Colon (tissue), 2 donors: ENCODE data around the gene HMGXB4.

Experiments
- FAIRE-seq: peaks from 2 replicates; lab custom pipeline; 2012; peaks lifted over from hg19 to GRCh38; lab: Jason Lieb, UNC
- donor health status: control.
- donor health status: control.

The HMGXB4 gene

GRCh38 chr22:35327690-35328471, 70.6 kb downstream of the HMGXB4 start:
- FAIRE-seq: no peak

GRCh38 chr22:35328472-35328885, 71.2 kb downstream of the HMGXB4 start:
- FAIRE-seq: no peak

- no peak for FAIRE-seq
These were observed 72.0 kb downstream of the HMGXB4 start for GRCh38 chr22:35329114-35329847.

GRCh38 chr22:35330258-35330861, 73.1 kb downstream of the HMGXB4 start:
- FAIRE-seq: no peak

DNA sequence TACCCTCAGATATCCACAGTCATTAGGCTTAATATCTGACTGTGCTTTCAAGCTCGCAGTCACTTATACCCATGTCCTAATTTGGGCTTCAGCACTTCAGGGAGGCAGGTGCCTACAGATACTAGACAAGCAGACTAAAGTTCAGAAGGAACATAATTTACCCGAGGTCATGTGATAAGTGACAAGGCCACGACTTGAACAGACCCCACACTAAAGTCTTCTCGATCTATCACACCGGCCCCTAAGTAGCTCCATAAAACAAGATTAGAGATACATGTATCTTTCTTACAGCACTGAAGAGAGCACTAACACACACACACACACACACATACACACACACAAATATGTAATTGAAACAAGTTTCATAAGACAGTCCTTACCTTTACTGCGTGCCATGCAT, 75.0 kb downstream of the HMGXB4 start:
- no peak for FAIRE-seq

DNA sequence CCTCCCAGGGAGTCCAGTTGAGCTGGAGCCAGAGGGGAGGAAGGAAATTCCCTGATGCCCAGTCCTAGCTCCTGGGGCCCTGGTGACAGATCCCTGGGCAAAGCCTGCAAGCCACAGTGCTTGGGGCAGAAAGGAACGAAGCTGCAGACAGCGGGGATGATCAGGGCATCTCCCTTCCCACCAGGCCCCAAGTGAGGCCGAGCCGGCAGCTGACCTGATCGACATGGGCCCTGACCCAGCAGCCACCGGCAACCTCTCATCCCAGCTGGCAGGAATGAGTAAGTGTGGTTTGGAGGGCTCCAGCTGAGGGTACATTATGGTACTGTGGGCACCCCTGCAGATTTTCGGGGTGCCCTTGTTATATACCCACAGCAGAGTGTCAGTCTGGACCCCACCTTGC, 75.9 kb downstream of the HMGXB4 start:
- FAIRE-seq: no peak

DNA sequence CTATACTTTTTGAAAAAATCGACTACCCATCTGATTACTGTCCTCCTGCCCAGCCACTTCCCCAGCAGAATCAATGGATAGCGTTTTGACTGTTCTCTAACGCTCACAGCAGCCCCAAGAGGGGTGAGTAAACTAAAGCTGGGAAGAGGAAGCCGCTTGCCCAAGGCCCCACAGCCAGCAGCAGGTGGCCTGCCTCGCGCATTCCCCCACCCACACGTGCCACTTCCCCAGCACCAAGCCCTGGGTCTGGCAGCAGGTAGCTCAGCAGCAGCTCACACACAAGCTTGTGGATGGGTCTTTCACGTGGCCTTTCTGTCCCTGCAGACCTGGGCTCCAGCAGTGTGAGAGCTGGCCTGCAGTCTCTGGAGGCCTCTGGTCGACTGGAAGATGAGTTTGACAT, 76.7 kb downstream of the HMGXB4 start:
- FAIRE-seq: no peak

DNA sequence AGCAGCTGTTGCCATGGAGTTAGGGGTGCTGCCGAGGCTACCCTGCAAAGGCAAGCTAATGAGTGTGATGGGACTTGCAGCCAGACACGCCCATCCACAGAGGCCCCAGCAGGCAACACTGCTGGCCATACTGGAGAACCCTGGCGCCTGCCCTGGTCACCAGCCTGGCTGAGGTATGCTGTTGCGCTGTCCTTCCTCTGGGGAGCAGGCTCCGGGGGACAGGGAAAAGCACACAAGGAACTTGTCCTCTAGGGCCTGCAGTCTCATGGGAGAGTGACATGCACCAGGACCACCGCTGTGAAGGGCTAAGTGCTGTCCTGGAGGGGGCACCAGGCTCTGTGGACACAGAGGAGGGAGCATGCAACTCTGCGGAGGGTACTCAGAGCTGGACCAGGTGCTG, 78.2 kb downstream of the HMGXB4 start:
- FAIRE-seq: no peak

GRCh38 chr22:35335936-35336781, 78.9 kb downstream of the HMGXB4 start:
- FAIRE-seq: no peak

DNA sequence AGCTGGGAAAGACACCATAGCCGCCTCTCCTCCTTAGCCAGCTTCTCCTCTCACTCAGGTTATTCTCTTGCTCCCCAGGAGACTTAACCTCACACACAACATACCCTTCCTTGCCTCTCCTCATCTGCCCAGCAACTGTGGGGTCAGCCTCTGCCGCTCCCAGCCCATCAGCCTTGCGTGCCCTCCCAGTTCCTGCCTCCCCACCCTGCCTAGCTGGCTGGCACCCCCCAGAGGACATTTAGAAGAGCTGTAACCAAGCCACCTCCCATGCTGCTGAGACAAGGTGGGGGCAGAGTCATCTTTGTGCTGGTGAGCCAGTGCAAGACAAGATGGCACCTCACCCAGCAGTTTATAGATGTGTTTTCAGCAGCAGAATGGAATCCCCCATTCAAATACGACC, 80.6 kb downstream of the HMGXB4 start:
- FAIRE-seq: no peak

DNA sequence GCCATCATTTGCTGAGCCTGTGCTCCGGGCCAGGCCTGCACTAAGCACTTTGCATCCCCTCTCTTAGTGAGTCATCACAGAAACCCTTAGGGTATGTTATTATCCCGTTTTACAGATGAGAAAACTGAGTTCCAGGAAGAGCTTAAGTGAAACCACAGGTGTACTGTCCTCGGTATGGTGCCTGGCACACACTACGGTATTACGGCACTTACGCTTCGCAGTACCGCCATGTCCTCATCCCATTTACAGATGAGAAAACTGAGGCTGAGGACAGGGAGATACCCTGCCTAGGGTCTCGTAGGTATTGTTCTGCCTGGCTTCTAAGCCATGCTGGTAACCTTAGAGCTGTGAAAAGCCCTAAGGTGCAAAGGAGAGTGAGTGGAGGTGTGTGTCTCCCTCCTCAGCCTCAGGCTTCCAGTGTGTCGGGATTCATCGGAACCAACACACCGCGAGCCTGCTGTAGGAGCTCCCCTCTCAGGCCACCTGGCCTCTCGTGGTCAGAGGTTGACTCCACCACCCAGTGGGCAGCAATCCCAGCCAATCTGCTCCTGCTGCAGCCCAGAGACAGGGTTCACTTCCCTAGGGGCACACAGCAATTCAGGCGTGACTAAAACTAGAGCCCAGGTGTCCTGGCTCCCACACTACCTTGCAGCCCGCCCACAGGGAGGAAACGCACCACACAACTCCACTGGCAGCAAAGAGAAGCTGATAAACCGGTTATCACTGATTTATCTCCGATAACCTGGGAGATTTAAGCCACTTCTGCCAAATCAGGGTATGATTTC, 84.0 kb downstream of the HMGXB4 start:
- no peak for FAIRE-seq

GRCh38 chr22:35342390-35342789, 85.1 kb downstream of the HMGXB4 start:
- FAIRE-seq: no peak

DNA sequence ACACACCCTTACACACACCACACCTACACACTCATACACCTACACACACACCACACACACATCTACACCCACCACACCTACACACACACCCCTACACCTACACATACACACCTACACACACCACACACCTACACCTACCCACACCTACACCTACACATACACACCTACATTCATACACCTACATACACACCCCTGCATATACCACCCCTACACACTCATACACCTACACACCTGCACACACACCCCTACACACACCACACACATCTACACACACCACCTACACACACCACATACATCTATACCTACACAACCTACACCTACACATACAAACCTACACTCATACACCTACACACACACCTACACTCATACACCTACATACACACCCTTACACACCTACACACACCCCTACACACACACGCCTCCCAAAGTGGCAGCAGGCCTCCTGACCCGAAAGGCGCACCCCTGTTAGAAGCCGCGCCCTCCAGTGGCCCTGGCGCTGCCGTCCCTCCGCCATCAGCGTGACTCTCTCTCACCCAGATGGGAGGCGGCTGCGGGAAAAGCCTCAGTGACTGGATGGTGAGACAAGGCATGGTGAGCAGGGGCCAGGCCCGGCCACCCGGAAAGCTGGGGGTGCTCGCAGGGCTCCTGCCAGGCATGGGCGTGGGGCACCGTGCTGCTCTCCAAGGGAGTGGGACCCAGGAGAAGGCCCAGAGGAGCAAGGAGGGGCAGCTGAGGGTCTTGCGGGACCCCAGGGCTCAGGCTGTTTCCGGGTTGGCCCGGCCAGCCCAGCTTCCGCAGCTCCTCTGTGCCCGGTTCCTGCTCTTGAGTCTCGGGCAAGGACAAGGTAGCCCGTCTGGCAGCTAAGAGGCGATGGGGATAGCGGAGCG, 86.6 kb downstream of the HMGXB4 start:
- FAIRE-seq: no peak

DNA sequence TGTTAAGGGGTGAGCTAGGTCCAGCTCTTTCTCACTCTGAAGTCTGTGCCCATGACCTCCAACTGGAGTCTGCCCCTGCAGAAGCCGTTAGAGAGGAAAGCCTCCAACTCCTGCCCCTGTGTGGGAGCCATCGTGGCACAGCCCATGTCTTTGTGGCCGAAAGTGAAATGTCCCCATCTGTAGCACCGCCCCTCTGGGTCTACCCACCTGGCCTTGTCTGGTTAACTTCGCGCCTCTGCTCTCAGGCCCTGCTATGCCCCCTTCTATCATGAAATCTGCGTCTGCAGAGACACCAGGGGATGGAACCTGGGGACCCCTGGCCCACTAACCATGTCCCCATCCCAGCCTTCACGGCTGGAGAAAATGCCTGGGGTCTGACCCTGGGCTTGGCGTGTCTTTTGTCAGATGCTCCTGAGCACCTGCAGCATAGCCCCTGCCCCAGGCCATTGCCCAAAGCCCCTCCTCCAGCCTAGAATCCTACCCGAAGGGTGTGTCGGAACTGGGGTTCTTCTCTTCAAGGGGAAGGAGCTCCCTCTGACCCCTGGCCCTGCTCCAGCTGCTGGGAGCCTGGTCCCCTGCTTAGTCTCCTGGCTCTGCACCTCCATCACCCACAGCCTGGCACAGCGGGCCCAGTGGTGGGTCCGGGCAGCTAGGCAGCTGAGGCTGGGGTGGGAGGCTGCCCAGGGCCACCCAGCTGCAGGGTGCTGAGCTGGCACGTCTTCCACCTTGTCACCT, 87.8 kb downstream of the HMGXB4 start:
- no peak for FAIRE-seq
